GM12874 (cell line): Measurements from ENCODE around the gene NTRK2.

Experiments used
- CTCF ChIP-seq: IDR thresholded peaks from 2 replicates; pipeline ENCODE4 v1.5.1; 2011; ENCODE audit warnings: low read depth, mild to moderate bottlenecking, control low read depth, low read length, moderate library complexity; ENCODE audit not compliant: insufficient read depth

NTRK2 gene

GRCh38 chr9:85053206-85053786 lies 383.8 kb downstream of the NTRK2 start:
- no peak for TF ChIP-seq CTCF

- TF ChIP-seq CTCF, result no peak
Observed at GRCh38 chr9:85054017-85054416, 384.5 kb downstream of the NTRK2 start.

GRCh38 chr9:85055506-85056202 lies 386.1 kb downstream of the NTRK2 start:
- TF ChIP-seq CTCF, result no peak

- TF ChIP-seq CTCF, result no peak
Observed at GRCh38 chr9:85056203-85056572, 386.7 kb downstream of the NTRK2 start.

GRCh38 chr9:85061969-85062368 lies 392.4 kb downstream of the NTRK2 start:
- no peak for TF ChIP-seq CTCF

- TF ChIP-seq CTCF, result no peak
Observed at GRCh38 chr9:85062385-85063022, 393.0 kb downstream of the NTRK2 start.

GRCh38 chr9:85064811-85065371 lies 395.4 kb downstream of the NTRK2 start:
- TF ChIP-seq CTCF, result no peak
